CD4-positive, alpha-beta T cell treated with Interleukin-6 for 4 hours (primary cell): Measurements from ENCODE around the gene TSSK2.
A peak's percentile ranks its signal among the peaks of the same experiment; 100 is the strongest.

Experiments used
- DNase-seq: peaks from one replicate; pipeline ENCODE4 v3.0.0-alpha.2; 2020; ENCODE audit warnings: mixed read lengths

The TSSK2 gene

DNA sequence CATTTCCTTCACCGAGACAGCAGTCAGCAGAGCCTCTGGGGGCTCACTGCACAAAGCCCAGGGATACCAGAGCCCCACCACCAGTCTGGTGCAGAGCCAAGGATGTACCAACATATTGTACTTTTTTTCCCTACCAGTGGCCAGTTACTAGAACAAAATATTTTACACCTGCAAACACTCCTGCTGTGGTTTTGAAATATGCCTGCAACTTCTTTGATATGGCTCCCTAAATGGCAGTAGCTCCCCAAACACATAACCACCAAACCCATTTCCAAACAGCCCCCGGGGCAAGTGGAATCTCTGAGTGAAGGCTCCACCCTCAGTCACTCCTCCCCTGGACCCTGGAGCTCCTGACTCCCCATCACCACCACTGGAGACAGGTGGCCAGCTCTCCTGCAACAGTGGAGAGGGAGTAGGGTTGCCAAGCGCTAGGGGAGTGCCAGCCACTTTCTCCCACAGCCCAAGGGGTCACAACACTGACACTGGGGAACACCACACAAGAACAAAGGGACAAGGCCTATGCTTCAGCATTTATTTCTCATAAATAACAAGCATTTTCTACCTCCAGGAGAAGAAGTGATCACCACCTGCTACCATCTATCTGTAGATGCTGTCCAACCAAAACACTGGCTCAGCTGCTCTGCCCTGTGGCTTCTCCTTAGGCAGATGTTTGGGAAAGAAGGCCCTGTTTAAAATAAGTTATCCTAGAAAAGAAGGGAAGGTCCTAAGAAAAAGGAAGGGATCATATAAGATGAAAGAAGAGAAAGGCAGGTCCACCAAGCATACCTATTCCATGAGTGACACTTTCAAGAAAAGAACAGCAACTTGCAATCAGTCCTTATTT is 24.0 kb upstream of the TSSK2 start:
- DNase-seq = no peak

DNA sequence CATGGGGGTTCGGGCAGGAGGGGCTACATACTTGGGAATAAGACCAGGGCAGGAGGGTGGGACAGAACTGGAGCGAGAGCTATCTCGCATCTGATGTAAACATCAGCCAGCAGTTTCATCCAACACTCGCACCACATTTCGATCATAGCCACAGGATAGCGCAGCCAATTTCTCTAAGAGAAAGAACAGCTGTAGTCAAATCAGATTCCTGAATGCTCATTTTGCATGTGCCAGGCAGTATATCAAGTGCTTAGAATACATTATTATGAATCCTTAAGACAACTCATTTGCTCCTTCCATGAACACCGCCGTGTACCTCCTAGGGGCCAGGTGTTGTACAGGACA is 23.4 kb upstream of the TSSK2 start:
- no peak for DNase-seq

DNA sequence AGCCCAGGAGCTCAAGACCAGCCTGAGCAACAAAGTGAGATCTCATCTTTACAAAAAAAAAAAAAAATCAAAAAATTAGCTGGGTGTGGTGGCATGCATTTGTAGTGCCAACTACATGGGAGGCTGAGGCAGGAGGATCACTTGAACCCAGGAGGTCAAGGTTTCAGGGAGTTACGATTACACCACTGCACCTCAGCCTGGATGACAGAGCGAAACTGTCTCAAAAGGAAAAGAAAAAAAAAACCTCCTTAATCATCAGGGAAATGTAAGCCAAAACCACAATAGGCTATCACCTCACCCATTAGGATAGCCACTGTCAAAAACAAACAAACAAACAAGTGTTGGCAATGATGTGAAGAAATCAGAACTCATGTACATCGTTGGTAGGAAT is 22.3 kb upstream of the TSSK2 start:
- no peak for DNase-seq

DNA sequence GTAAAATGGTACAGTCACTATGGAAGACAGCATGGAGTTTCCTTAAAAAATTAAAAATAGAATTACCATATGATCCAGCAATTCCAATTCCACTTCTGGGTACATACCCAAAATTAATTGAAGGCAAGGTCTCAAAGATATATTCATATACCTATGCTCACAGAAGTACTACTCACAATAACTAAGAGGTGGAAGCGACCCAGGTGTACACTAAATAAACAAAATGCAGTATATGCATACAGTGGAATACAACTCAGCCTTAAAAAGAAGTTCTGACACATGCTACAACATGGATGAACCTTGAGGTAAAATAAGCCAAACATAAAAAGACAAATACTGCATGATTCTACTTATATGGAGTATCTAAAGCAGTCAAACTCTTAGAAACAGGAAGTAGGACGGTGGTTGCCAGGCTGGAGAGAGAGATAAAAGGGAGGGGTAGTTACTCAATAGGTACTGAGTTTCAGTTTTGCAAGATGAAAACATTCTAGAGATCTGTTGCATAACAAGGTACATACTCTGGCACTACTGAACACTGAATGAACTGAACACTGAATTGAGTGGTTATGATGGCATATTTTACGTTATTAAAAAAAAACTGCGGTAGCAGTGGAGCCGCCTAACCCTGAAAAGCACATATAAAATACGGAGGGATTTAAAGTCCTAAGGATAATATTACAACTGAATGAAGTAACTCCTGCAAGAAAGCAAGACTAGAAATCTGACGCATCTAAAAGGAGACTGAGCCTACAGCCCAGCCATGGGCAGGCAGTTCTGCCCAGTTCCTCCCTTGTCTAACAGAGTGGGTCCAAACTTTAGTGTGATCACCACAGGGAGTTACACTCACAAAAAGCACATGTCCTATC is 21.7 kb upstream of the TSSK2 start:
- peak; percentile 71 for DNase-seq

DNA sequence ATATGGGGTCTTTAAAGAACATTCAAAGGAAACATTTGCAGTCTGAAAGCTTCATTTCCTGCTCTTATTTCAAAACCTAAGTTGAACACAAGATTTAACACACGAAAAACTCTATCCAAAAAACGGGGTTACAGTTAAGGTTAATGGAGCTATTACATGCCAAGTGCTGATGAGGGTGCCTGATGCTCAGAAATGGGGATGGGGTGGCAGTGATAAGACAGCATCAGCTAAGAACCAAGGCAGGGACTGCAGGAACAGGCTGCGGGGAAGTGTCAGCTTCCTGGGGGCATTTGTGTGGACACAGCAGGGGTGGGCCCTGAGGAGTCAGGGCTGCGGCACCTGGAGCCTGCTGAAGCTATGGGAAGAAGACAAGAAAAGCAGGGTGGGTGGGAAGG is 21.0 kb upstream of the TSSK2 start:
- peak; percentile 17 for DNase-seq

DNA sequence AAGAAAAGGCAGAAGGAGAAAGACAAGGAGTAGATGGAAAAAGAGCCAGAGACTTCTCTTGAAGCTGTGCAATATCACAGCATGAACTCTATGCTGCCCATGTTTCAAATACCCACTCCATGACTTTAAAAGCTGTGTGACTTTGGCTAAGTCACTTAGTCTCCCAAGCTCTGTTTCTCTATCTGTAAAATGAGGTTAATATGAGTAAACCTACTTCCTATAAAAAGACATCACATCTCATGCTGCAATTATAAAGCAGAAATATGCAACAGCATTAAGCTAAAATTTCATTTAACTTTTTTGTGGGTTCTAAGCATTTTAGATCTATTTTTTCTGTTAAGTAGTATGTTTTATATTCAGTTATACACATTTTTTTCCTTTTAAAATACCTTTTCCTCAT is 20.5 kb upstream of the TSSK2 start:
- DNase-seq = no peak

DNA sequence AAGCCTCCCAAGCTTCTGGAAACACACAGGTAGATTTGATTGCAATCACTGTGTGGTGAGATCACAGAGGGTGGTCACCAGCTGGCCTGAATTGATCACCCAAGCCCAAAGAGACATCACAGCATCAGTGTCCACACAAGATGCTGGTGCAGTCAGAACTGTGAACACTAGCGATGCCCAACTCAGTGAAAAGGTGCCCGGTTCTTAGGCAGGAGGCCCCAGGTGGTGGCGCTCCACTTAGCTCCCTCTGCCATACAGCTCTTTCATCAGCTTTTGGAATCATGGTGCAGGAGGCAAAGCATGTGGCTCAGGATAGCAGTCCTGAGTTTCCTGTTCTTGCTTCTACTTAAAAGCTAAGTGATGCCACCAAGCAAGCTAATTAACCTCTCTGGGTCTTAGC is 20.0 kb upstream of the TSSK2 start:
- DNase-seq = no peak

DNA sequence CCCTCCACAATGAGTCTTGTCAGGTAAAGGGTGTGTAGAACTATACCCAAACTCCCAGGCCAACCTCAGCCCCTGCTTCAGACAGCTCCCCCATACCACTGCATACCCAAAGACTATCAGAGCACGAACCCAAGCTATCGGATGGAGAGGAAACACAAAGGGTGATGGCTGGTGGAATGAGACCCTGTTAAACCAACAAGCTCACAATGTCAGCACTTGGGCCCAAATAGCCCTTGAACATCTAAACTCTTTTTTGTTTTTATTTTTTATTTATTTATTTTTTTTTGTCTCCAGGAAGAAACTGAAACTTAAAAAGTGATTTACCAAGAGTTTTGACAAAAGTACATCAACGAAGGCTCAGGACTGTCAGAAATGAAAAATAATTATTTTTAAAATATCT is 19.5 kb upstream of the TSSK2 start:
- DNase-seq = no peak

DNA sequence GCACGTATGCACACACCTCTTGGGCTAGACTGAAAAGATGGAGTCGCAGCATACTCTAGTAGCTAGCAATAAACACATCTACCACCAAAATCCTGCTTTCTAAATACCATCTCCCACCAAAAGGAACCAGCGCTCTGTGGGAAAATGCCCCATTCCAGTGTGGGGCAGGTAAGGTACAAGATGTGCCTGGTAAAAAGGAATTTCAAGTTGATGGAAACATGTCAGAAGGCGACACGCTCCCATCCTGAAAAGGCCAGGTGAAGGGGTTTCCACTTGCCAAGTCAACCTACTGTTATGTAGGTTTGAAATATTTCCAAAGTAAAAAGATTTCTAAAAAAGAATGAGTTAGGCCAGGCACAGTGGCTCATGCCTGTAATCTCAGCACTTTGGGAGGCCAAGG is 17.7 kb upstream of the TSSK2 start:
- DNase-seq = no peak

DNA sequence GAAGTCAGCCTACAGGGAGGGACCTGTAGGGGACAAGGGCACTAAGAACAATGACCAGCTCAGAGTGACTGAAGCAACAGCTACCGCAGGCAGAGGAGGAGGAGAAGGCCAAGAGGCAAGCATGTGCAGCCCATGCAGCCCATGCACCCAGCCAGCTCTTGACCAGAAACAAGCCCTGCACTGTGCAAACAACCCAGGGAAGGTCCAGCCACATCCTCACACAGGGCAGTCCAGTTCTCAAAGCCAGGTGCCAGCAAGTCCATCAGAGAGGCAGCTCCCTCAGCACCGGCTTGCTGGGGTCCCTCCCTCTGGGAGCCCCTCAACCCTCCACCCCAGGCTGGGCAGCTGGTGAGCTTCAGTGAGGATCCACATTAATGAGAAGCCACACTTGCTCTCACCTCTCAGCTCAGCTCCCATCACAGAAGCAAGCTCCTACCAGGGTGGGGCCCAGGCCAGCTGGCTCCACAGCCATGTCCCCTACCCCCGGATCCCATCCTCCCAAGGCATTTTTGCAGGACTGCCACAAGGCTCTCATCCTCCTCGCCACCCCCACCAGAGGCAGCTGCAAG is 16.0 kb upstream of the TSSK2 start:
- no peak for DNase-seq

DNA sequence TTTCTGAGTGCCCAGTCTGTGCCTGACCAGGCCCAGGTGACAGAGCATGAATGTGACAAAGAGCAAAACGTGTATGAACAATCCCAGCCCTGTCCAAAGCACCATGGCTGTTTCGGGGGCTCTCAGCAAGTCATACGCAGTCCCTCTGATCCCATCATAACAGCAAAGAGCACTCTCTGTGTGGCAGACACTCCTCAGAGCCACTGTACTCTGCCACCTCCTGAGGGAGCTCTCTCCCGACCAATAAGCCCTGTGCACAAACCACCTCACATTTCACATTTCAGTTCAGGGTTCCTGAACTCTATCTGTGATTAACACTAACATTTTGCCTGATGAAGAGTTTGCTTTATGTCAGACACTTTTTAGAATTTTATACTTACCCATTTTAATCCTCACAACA is 15.5 kb upstream of the TSSK2 start:
- no peak for DNase-seq

DNA sequence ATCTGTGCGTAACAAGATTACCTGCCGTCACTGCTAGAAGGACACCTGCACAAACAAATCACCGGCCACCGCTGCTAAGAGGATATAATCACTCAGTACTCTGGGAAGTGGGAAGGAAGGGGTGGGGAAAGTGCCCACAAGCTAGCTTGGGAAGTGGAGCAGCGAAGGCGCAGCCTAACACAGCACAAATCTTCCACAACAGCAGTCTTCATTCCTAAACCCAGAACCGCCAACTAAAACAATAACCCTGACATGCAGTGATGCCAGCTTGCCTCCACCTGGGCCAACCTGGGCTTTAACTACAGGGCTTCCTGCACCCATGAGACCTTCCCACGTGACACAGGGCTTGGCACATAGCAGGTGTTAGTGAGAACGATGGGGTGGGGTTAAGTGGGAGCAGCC is 14.0 kb upstream of the TSSK2 start:
- no peak for DNase-seq

DNA sequence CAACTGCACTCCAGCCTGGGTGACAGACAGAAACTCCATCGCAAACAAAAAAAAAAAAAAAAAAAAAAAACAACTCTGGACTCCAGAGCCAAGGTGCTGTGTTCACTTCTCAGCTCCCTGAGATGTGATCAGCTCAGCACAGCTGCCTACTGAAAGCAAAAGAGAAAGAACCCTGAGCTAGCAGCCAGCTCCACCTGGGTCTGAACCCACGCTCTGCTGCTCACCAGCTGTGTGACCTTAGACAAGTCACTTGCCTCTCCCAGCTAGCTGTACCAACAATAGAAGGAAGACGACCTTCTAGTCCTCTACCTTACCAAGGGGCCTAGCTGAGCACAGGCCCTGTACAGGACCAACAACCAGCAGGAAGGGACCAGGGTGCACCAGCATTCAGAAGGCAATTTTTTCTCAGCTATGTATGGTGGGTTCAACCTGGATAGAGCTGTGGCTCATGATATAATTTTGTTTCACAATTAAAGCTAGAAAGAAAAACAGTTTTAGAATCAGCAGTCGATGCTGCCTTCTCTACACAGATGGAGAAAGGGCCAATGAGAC is 12.7 kb upstream of the TSSK2 start:
- DNase-seq = peak; percentile 19

DNA sequence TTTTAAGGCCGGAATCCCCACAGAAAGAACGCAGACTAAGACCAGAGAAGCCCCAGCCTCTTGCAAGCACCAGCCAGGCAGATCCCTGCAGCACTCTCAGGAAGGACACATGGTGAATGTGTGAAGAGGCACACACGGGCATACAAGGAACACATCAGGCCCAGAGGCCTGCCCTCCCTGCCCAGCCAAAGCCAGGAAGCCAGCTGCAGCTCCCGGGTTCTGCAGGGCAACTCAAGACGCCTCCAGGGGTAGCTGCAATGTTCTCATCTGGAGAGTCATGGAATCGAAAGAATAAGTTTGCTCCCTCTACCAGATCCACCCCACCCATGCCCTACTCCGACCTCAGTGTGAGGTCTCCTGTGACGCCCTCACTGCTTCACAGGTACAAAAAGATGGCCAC is 11.2 kb upstream of the TSSK2 start:
- no peak for DNase-seq

DNA sequence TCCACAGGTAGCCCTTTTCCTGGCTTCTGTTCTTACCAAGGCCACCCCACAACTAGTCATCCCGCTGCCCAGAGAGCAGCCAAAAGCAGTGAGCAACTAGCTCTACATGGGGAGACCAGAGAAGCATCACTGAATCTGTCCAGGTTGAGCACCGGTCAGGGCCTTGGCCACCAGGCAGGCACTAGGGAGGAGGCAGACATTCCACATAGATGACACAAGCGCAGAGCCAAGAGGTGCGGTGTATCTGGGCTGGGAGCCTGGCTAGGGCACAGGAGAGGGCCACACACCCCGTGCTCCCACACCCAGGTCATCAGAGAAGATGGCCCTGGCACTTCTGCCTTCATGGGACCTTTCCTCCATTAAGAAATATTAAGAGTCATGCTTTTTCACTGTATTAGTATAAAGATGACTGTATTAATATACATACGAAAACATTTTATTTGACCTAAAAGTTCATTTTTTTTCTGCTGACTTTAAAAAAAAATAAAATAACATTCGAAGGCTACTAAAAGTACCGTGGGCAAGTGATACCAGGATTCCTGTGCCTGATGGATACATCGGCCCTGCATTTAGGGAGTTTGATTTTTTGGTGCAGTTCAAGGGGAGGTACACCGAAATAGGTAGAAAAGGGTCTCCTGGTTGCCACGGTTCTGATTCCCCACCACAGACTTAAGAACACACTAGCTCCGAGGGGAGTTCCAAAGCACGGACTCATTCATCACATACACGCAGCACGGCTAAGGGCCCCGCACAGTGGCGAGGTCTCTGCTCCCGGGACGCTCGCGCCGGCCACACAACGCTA is 10.1 kb upstream of the TSSK2 start:
- DNase-seq = no peak

DNA sequence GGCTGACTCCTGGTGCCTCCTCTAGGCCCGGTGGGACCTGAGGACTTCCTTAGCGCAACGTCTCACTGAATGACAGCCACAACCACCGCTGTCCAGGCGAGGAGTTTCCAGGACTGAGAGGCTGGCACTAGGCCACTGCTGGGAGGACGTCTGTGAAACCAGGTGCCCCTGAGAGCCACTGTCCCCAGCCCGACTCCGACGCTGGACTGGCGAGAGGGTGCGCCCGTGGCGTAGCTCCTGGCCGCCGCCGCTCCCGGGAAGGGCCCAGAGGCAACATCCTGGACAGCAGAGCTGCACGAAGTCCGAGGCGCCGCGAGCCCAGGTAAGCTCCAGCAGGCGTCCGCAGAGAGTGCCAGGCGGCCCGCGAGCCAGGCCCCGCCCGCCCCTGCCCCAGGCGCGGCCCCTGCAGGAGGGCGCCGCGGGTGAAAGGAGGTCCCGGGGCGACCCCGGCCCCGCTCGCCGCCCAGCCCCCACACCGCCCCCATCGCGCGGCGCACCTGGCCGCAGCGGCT is 9.4 kb upstream of the TSSK2 start:
- DNase-seq = peak; percentile 45

DNA sequence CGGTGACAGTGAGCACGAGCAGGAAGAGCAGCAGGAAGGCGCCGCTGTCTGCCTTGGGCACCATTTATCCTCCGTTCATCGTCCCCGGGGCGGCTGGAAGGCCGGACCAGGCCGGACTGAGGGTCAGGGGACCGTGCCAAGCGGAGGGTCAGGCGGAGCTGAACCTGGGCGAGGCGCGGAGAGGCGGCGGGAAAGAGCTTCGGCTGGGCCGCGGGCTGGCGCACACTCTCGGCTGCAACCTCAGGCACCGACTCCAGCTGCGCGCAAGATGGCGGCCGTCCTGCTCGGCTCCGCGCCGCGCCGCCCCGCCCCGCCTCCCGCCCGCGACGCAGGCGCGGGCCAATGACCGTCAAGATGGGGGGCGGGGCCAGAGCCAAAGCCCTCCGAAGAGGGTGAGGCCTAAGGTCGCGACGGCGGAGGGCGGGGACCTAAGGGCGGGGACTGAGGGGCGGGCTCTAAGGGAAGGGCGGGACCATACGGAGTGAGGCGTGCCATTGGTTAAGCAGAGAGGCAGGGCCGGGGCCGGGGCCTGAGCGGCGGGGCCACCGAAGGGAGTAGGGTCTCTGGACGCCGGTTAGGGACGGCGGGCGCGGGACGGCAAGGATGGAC is 8.9 kb upstream of the TSSK2 start, which contains the start of gene DGCR2:
TSS of gene DGCR2 (minus strand) at position 270 of the 609 bp plus-strand sequence. CDS start at position 64, 206 bp downstream.
- peak; percentile 97 for DNase-seq

DNA sequence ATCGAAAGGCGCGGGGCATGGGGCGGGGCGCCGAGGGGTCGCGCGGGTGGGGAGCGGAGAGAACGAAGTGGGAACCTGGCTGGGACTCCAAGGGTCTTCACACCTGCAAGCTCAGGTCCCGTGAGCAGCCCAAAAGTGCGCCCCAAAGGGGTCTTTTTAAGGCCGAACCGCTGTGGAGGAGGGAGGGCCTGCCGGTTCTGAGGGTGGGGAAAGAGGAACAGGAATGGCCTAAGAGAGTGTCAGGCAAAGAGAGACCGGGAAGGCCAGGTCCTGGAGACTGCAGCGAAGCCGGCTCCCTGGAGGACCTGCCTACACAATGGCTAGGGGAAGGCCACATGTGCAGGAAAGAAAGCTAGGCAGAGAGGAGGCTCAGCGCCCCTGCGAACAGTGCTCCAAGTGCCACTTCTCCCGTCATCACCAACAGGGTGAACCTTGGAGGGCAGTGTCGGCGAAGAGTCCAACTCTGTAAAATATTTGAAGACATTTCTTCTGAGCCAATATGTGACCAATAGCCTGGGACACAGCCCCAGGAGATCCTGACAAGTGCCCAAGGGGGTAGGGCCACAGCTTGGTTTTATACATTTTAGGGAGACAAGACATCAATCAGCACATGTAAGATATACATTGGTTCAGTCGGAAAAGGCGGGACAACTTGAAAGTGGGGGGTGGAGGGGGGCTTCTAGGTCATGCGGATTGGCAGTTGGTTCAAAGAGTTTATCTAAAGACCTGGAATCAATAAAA is 8.2 kb upstream of the TSSK2 start:
- DNase-seq = no peak

DNA sequence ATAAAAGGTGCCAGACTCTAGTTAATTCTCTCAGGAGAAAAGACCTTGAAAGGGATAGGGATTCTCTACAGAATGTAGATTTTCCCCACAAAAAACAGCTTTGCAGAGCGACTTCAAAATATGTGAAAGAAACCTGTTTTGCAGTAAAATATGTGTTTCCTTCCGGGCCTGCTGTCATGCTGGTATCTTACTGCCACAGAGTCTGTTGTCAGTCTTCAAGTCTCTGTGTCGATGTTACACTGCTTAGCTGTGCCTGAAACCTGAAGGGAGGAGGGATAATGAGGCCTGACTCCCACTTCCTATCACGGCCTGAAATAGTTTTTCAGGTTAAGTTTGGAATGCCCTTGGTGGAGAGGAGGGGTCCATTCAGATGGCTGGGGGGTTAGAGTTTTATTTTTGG is 7.2 kb upstream of the TSSK2 start:
- DNase-seq = no peak

DNA sequence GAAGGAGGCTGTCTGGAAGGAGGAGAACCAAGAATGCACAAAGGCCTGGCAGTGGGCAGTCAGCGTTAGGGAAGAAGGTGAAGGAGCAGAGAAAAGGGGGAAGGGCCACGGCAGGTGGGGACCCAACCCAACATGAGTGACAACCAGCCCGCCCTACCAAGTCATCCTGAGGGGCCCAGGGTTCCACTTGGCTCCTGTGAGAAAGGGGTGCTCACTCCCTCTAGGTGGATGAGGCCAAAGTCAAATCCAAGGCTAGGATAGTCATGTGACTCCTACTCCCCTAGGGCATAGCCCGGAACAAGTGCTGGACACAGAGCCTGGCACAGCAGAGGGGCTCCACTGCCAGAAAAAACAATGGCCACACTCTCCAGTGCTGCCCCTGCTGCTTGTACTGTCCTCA is 6.7 kb upstream of the TSSK2 start:
- no peak for DNase-seq

DNA sequence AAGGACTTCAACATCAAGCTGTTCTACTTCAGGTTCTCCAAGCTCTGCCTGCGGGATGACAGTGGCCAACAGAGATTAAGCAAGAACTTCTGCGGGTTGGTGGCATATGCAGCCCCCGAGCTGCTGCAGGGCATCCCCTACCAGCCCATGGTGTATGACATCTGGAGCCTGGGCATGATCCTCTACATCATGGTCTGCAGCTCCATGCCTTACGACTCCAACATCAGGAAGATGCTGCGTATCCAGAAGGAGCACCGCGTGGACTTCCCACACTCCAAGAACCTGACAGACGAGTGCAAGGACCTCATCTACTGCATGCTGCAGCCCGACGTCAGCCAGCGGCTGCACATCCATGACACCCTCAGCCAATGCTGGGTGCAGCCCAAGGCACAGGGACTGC is 6.1 kb upstream of the TSSK2 start:
- no peak for DNase-seq
